22Rv1 (cell line): ENCODE data around the gene SLC22A7.

Experiments
- H3K27ac ChIP-seq: fragments of 450-650 bp; 2 replicates; pipeline ENCODE4 v1.5.1; 2017
- ZFX ChIP-seq: fragments of 450-650 bp; IDR thresholded peaks from 2 replicates; pipeline ENCODE4 v1.6.1; 2017; ENCODE audit warnings: antibody characterized with exemption, borderline replicate concordance
- TF ChIP-seq, protein P1 (sequence below): fragments of 450-650 bp; IDR thresholded peaks from 2 replicates; pipeline ENCODE4 v1.5.1; 2017; ENCODE audit warnings: mild to moderate bottlenecking

Gene SLC22A7

DNA sequence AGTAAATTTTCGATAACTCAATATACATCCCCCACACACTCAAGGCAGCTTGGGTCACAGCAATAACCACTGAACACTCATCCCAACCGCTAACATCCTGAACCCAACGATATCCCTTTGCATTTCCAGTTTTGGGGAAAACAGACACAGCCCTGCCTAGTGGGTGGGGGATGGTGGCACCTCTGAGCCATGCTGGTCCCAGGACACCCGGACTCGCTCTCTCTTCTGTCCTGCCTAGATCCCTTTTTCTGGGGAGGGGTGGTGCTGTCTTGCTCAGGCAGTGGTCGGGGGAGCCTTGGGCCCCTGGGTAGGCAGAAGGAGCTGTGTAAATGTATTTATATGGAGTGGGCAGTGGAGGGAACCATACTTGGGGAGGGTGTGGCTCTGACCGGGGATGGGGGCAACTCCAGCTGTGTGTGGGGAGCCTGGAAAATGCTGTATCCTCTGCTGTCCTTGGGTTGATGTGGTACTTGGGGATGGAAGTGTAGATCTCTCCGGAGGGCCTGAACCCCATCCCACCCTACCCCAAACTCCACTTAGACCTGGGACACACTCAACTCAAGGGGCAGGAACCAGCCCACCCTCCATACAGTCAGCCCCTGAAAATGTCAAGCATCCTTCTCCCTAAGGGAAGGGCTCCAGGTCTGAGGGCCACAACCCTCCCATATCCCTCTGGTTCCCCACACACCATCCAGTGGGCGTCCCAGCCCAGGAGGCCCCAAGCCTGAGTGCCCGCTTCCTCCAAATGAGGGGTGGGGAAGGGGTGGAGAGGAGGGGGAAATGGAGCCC, 23.7 kb upstream of the SLC22A7 start:
- no peak overlapping the region for H3K27ac ChIP-seq
- TF ChIP-seq, protein P1, sequence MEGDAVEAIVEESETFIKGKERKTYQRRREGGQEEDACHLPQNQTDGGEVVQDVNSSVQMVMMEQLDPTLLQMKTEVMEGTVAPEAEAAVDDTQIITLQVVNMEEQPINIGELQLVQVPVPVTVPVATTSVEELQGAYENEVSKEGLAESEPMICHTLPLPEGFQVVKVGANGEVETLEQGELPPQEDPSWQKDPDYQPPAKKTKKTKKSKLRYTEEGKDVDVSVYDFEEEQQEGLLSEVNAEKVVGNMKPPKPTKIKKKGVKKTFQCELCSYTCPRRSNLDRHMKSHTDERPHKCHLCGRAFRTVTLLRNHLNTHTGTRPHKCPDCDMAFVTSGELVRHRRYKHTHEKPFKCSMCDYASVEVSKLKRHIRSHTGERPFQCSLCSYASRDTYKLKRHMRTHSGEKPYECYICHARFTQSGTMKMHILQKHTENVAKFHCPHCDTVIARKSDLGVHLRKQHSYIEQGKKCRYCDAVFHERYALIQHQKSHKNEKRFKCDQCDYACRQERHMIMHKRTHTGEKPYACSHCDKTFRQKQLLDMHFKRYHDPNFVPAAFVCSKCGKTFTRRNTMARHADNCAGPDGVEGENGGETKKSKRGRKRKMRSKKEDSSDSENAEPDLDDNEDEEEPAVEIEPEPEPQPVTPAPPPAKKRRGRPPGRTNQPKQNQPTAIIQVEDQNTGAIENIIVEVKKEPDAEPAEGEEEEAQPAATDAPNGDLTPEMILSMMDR: no peak
- TF ChIP-seq ZFX: no peak

DNA sequence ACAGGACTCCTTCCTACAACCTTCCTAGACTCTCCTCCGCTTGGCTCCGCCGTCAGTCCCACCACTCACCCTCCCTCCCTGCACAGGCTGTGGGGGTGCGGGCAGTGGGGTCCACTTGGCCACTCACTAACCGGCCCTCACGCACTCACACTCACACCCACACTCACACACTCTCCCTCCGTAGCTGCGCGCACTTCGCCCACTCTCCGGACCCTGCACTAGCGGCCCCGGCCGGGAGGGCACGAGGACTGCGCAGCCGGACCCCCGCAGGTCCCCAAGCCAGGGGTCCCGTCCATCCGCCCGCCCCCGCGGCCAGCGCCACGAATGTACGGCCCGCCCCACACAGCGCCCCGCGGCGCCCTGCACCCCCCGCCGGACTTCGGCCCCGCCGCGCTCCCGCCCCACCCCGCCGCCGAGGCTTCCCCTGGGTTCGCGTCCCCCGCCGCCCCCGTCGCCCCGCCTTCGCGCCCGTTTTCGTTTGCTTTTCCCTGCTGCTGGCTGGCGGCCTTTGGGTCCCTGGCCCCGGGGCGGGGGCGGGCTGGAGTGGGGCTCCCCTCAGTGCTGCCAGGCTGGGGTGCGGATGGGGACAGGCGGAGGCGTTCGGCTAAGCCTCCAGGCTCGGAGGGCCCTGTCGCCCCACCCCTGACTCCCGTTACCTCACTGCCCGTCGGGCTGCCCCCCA, 23.0 kb upstream of the SLC22A7 start:
- H3K27ac ChIP-seq: no peak overlapping the region
- no peak for TF ChIP-seq ZFX
- TF ChIP-seq, protein P1: no peak

DNA sequence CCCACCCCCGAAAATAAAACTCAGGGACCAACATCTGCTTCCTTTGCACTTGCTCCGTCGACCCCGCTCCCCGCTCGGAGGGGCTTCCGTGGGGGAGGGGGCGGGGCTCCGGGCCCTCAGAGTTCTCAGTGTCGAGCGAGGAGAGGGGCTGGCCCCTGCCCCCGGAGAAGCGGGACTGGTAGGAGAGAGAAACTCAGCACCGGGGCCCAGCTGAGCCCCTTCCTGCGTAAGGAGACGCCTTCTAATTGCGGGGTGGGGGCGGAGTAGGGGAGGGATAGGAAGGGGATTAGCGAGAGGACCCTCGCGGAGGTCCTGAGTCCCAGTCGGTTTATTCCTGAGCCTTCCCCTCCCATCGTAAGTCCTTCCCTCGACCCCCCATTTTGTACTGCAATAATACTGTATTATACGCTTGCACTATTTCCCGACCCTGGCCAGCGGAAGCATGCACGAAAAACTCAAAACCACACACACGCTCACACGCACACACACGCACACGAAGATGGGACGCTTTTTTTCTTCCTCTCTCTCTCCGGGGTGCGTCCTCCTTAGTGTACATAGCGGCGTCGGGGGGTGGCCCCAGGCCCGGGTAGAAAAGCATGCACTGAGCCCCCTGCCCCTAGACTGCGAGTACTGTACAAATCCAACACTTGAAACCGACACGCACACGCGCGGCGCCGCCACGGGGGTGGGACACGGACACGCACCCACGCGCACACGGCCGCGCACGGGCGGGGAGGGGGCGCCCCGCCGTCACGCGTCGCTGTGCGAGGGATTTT, 22.1 kb upstream of the SLC22A7 start:
- H3K27ac ChIP-seq: no peak overlapping the region
- TF ChIP-seq, protein P1: no peak
- no peak for TF ChIP-seq ZFX

DNA sequence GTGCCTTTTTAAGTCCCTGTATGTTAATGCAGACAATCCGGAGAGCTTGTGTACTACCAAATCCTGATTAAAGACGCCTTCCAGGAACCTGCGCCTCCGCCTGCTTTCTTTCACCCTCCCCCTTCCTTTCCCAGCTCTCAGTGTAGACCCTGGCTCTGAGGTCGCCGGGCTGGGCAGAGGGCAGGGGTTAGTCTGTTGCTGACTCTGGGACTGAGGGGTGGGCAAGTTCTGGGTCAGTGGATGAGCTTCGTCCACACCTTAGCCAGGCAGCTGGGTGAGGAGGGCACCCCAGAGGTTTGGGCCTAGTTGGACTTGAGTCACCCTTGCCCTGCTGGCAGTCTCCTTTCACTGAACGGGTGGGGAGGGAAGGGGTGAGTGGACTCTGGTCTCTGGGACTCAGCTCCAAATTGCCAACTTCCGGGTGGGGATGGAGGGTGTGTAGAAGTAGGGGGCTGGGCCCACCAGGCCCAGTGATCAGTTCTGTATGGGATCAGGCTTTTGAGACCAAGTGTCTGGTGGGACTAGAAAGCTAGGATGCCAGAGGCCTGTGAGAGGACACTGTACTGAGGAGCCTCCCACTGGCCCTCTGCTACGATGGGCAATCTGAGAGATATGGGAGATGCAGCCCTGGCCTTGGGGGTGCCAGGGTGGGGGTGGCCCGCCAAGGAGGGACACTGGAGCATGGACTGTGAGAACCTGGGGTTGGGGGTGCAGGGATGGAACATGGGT, 21.3 kb upstream of the SLC22A7 start:
- TF ChIP-seq, protein P1: no peak
- no peak for TF ChIP-seq ZFX
- H3K27ac ChIP-seq: no peak overlapping the region

DNA sequence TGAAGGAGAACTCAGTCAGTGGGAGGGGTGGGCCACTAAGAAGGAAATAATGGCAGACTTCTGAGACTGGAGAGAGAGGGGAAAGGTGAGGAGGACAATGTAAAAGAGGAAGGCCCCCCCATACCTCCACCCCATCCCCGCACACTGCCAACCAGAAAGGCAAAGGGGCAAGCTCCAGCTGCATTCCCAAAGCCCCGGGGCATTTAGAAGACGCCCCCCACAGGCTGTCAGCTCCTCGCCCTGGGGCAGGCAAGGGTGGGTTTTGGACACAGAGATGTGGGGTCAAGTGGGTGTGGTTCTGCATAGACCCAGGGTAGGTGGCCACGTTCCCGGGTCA, 20.8 kb upstream of the SLC22A7 start:
- TF ChIP-seq ZFX: no peak
- TF ChIP-seq, protein P1: no peak
- H3K27ac ChIP-seq: no peak overlapping the region

DNA sequence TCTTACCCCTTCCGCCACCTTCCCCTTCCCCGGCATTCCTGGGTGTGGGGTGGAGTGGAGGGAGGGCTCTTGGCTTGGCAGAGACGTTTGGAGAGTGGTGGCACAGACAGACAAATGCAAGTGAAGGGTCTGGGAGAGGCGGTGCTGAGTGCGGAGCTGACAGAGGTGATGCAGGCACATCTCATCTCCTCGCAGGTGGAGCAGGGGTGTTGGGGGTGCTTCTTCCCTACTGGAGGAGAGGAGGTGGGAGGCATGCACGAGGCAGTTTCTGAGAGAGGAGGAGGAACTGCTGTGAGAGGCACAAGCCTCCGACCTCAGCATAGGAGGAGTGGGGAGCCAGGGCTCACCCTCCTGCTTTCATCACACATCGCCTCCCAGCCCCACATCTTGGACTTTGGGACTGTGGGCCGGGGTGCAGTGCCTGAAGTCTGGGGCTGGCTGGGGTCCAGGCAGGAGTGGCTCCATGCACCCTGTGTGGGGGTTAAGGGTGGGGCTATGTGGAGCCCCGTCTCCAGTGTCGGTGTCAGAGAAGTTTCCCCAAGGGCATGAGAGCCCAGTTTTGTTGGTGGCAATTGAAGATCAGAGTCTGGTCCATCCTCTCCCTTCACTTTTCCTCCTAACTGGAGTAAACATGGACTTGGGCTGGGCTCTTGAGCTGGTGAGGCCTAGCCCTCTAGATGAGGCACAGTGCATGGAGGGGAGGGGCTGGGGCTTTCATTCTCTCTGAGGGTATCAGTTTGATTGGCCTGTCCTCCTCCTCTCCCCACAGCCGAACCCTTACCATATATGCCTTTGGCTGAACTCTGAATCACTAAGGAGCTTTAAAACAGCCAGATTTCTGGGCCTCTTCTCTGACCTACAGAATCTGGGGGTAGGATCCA, 20.2 kb upstream of the SLC22A7 start:
- no peak overlapping the region for H3K27ac ChIP-seq
- no peak for TF ChIP-seq ZFX
- TF ChIP-seq, protein P1: no peak
